Heart right ventricle (tissue), 16 donors: ENCODE measurements around the gene TRIM25. TPM values are rescaled to one million over a fixed set of nuclear protein-coding genes. Genes with fewer than 3 reads are reported as not detected.
A peak's percentile ranks its signal among the peaks of the same experiment; 100 is the strongest.

Experiments
- ATAC-seq, 8 donors: fragments of 200-7000 bp; cut with Tn5 transposase; one replicate each; pipeline ENCODE4 v1.9.1; 2020; ENCODE audit warnings: mild to moderate bottlenecking in 8 of 8, moderate library complexity in 8 of 8, moderate number of reproducible peaks in 1 of 8
- DNase-seq, 2 donors: peaks; one replicate each; pipeline ENCODE4 v3.0.0-alpha.2; 2020
- H3K27ac ChIP-seq, 10 donors: fragments of 200-600 bp; sonication (generic) in 2 of 10; one replicate each; pipeline versions ENCODE4 v1.5.0 to v1.8.0; 2020 to 2022; ENCODE audit warnings: mild to moderate bottlenecking in 3 of 10
- H3K27me3 ChIP-seq, 7 donors: fragments of 200-600 bp; one replicate each; pipeline ENCODE4 v1.8.0; 2021 to 2022; ENCODE audit warnings: mild to moderate bottlenecking in 2 of 7
- H3K36me3 ChIP-seq, 9 donors: fragments of 200-600 bp; sonication (generic) in 1 of 9; one replicate each; pipeline versions ENCODE4 v1.5.0 to v1.8.0; 2020 to 2022; ENCODE audit warnings: mild to moderate bottlenecking in 2 of 9
- H3K4me1 ChIP-seq, 9 donors: fragments of 200-600 bp; sonication (generic) in 1 of 9; one replicate each; pipeline versions ENCODE4 v1.5.0 to v1.8.0; 2020 to 2022; ENCODE audit warnings: mild to moderate bottlenecking in 4 of 9
- H3K4me3 ChIP-seq, 10 donors: fragments of 200-600 bp; sonication (generic) in 2 of 10; one replicate each; pipeline versions ENCODE4 v1.5.0 to v1.8.0; 2020 to 2022; ENCODE audit warnings: mild to moderate bottlenecking in 7 of 10, moderate library complexity in 2 of 10
- H3K9me3 ChIP-seq, 11 donors: fragments of 200-600 bp in 10 of 11; sonication (generic) in 2 of 11; one replicate each; pipeline versions ENCODE4 v1.5.0 to v1.8.0; 2013 to 2022; ENCODE audit warnings: mild to moderate bottlenecking in 2 of 11, control low read depth in 1 of 11, moderate library complexity in 1 of 11
- WGBS, 2 donors: extraction: QIAGEN DNeasy Blood & Tissue Kit; methylation state at CpG; one replicate each; pipeline ENCODE4 v1.1.7; 2013; ENCODE audit warnings: inconsistent platforms in 1 of 2; 5-methylcytosine and 5-hydroxymethylcytosine counted together
- intact Hi-C, 10 donors: fragments of 100-400 bp; cut with DNase I; formaldehyde crosslinking; loops; one replicate each; pipeline versions ENCODE4 v1.11.1 to v1.14.2; 2022
- polyA plus RNA-seq, 2 donors: library from polyadenylated mRNA; stranded (reverse); fragments of 200-250 nt; gene quantifications; one replicate each; pipeline ENCODE4 v1.2.3, GENCODE V29; 2013
- total RNA-seq, 10 donors: library from RNA; stranded (reverse); fragmentation: NEBNext Ultra II Directional in 3 of 10; extraction: Animal tissue kit (Norgen Biotek cat#: 25700) in 3 of 10; gene quantifications; one replicate each; pipeline versions ENCODE4 v1.2.1 to v1.2.4, GENCODE V29; 2021 to 2023
- TF ChIP-seq, protein P1 (sequence below), 9 donors: fragments of 200-600 bp; sonication (generic) in 2 of 9; IDR thresholded peaks; one replicate each; pipeline versions ENCODE4 v1.5.0 to v1.8.0; 2021 to 2022; ENCODE audit warnings: antibody characterized with exemption in 9 of 9, mild to moderate bottlenecking in 5 of 9, moderate library complexity in 1 of 9
- donor health status: Arrhythmogenic right ventricular cardiomyopathy.
- donor health status: ischemic (EF 13 %, LVEDD 7.1; RV severe dilation, severe dysfunction).
- donor health status: healthy with polysubstance abuse.
- donor health status: DM: no; HTN: yes; CAD: no.
- donor health status: DM: no; HTN: no; CAD: no.
- donor health status: ischemic (EF 25% LVEDD 6.9; RV normal size, moderate dysfunction).
- donor health status: ischemic (EF 25% LVEDD 5.7; RV mildly dilated, moderate dysfunction).
- donor health status: healthy.
- donor health status: DM: yes; HTN: yes; CAD: no.
- donor health status: Ischemic cardiomyopathy.
- donor health status: ischemic (EF 35%, LVEDD 5.7; RV mildly dilated, moderate dysfunction).
- donor health status: nonischemic (EF 11% LVEDD 7.7; RV severe dilation, severe dysfunction).
- donor health status: DM: yes; HTN: yes; CAD: no.
- donor health status: PGD.
- donor health status: ischemic (EF 29% LVEDD 5.4; RV normal size, mild dysfunction).
- donor health status: nonischemic (EF 23%, LVEDD 6.1; RV moderate dilation, normal function).

Gene TRIM25
- total and polyA plus RNA-seq, 12 donors: 4.9 to 32.7 (median 15.2) TPM

DNA sequence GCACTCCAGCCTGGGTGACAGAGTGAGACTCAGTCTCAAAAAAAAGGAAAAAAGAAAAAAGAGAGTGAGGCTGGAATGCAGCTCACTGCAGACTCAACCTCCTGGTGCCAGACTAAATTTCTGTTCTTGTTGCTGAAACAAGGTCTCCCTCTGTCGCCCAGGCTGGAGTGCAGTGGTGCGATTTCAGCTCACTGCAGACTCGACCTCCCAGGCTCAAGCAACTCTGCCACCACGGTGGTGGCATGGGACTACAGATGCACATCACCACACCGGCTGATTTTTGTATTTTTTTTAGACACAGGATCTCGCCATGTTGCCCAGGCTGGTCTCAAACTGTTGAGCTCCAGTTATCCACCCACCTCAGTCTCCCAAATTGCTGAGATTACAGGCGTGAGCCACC, 34.6 kb downstream of the TRIM25 start:
- no peak overlapping the region for H3K4me3 ChIP-seq
- H3K27ac ChIP-seq: no peak overlapping the region
- H3K9me3 ChIP-seq: peaks cover 0 to 5% (median 0%) of the 10 kb centered on the region in 11 donors
- WGBS, 2 donors: 90 to 93% methylated on average over 7 of the region's 7 CpGs
- DNase-seq (no peak), ATAC-seq (no peak)
- peaks cover 0 to 12% (median 0%) of the 10 kb centered on the region in 9 donors for H3K4me1 ChIP-seq
- TF ChIP-seq, protein P1, sequence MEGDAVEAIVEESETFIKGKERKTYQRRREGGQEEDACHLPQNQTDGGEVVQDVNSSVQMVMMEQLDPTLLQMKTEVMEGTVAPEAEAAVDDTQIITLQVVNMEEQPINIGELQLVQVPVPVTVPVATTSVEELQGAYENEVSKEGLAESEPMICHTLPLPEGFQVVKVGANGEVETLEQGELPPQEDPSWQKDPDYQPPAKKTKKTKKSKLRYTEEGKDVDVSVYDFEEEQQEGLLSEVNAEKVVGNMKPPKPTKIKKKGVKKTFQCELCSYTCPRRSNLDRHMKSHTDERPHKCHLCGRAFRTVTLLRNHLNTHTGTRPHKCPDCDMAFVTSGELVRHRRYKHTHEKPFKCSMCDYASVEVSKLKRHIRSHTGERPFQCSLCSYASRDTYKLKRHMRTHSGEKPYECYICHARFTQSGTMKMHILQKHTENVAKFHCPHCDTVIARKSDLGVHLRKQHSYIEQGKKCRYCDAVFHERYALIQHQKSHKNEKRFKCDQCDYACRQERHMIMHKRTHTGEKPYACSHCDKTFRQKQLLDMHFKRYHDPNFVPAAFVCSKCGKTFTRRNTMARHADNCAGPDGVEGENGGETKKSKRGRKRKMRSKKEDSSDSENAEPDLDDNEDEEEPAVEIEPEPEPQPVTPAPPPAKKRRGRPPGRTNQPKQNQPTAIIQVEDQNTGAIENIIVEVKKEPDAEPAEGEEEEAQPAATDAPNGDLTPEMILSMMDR (IDR thresholded peaks at IDR 0.05): no peak
- intact Hi-C loops: no loop called here
- H3K36me3 ChIP-seq: peaks cover 0 to 5% (median 0%) of the 10 kb centered on the region in 9 donors
- no peaks in the 10 kb centered on the region for H3K27me3 ChIP-seq

DNA sequence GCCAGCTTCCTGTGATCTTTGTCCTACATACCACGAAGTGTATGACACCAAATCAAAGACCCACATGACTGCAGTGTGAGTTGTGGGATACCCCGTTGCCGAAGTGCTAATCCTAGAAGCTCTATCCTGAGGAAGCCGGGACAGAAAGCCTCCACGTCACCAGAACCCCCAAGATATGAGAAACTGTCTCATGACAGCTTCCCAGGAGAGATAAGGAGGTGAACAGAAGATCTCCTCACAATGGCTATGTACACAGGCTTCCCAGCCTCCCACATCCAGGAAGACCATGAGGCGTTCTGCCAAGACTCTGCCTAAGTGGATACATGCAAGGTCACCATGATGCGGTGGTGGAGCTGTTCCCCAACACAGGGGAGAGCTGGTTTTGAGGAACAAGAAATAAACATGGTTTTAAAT, 37.1 kb downstream of the TRIM25 start:
- 51 to 54% methylated on average over 7 of the region's 7 CpGs for WGBS, 2 donors
- peak in 5 of 8 donors; percentile 33 to 92 (median 65) for ATAC-seq
- TF ChIP-seq, protein P1 (IDR thresholded peaks at IDR 0.05): no peak

DNA sequence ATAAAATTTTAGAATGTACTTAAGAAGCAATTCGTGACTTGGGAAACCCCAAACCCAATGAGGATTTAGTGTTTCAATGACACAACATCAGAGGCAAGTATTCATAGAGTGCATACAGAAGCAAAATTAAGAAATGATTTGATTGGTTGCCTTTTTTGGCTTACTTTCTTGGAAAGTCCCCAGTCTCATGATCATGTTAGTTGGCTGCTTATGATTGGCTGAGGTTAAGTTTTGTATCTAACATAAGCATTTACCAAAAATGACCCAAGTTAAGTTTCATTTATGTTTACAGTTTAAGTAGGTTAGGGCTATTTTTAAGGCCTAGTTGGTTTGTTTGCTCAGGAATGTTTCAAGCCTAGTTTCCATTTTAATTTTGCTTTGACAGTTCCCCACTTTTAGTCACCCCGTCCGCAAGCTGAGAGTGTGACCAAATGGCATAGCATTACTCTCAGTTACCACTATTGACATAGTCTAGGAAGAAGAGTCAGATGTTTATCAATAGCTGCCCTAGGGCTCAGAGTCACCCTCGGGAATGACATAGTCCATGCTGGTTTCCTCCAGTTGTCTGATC, 43.7 kb downstream of the TRIM25 start:
- no peak for ATAC-seq
- H3K9me3 ChIP-seq: no peaks in the 10 kb centered on the region
- TF ChIP-seq, protein P1 (IDR thresholded peaks at IDR 0.05): no peak
- no peak for DNase-seq
- peaks cover 0 to 24% (median 0%) of the 10 kb centered on the region in 9 donors for H3K36me3 ChIP-seq
- 90% methylated on average over 4 of the region's 4 CpGs for WGBS, 2 donors
- no peak overlapping the region for H3K4me3 ChIP-seq
- no peaks in the 10 kb centered on the region for H3K27me3 ChIP-seq
- intact Hi-C loops: no loop called here
- no peak overlapping the region for H3K27ac ChIP-seq
- no peaks in the 10 kb centered on the region for H3K4me1 ChIP-seq

More for the DNA sequence above, 37.1 kb downstream of the TRIM25 start:
- peaks cover 0 to 4% (median 0%) of the 10 kb centered on the region in 9 donors for H3K36me3 ChIP-seq
- H3K9me3 ChIP-seq: peaks cover 0 to 5% (median 0%) of the 10 kb centered on the region in 11 donors
- no peaks in the 10 kb centered on the region for H3K27me3 ChIP-seq
- no peak overlapping the region for H3K4me3 ChIP-seq
- peaks cover 0 to 12% (median 0%) of the 10 kb centered on the region in 9 donors for H3K4me1 ChIP-seq
- no peak overlapping the region for H3K27ac ChIP-seq
- intact Hi-C loops: no loop called here
- DNase-seq: no peak

GRCh38 chr17:56868716-56869115, 45.1 kb downstream of the TRIM25 start:
- TF ChIP-seq, protein P1 (IDR thresholded peaks at IDR 0.05): no peak
- Histone ChIP-seq H3K4me1 (no peaks in the 10 kb centered on the region), H3K36me3 (peaks cover 0 to 38% (median 0%) of the 10 kb centered on the region in 9 donors), H3K27me3 (no peaks in the 10 kb centered on the region), H3K27ac (no peak overlapping the region), H3K4me3 (no peak overlapping the region), H3K9me3 (no peaks in the 10 kb centered on the region)
- intact Hi-C loops: no loop called here
- 96 to 97% methylated on average over 3 of the region's 3 CpGs for WGBS, 2 donors
- ATAC-seq (no peak), DNase-seq (no peak)
